BLaER1 (cell line): Measurements from ENCODE around the gene UPF3A.

Experiments used
- H3K27ac ChIP-seq: shearing (Covaris generic); formaldehyde crosslinking; 2 replicates; pipeline ENCODE4 v1.8.1; 2022
- H3K27me3 ChIP-seq: shearing (Covaris generic); formaldehyde crosslinking; 2 replicates; pipeline ENCODE4 v1.8.1; 2022
- H3K36me3 ChIP-seq: shearing (Covaris generic); formaldehyde crosslinking; 2 replicates; pipeline ENCODE4 v1.8.1; 2022
- H3K4me1 ChIP-seq: shearing (Covaris generic); formaldehyde crosslinking; 2 replicates; pipeline ENCODE4 v1.8.1; 2022
- H3K4me2 ChIP-seq: shearing (Covaris generic); formaldehyde crosslinking; 2 replicates; pipeline ENCODE4 v1.8.1; 2022
- H3K4me3 ChIP-seq: shearing (Covaris generic); formaldehyde crosslinking; 2 replicates; pipeline ENCODE4 v1.8.1; 2022
- H3K9ac ChIP-seq: shearing (Covaris generic); formaldehyde crosslinking; 2 replicates; pipeline ENCODE4 v1.8.1; 2022
- H3K9me3 ChIP-seq: shearing (Covaris generic); formaldehyde crosslinking; 2 replicates; pipeline ENCODE4 v1.8.1; 2022
- H4K20me1 ChIP-seq: shearing (Covaris generic); formaldehyde crosslinking; 2 replicates; pipeline ENCODE4 v1.8.1; 2022
- Cebpa-rat ChIP-seq: shearing (Covaris generic); IDR thresholded peaks from 2 replicates; pipeline ENCODE4 v1.8.1; 2022

Gene UPF3A

GRCh38 chr13:114313061-114313860 lies 31.9 kb downstream of the UPF3A start:
- H4K20me1 ChIP-seq, result peaks cover 36% of the 10 kb centered on the region
- H3K27ac ChIP-seq, result peak overlapping the region; percentile 95
- H3K9ac ChIP-seq, result peak overlapping the region; percentile 89
- no peak for TF ChIP-seq Cebpa-rat
- peaks cover 13% of the 10 kb centered on the region; the same call in 1 of the 2 replicates for H3K36me3 ChIP-seq
- peak overlapping the region; percentile 83 for H3K4me3 ChIP-seq
- H3K4me2 ChIP-seq, result peak overlapping the region; percentile 79
- H3K4me1 ChIP-seq, result peaks cover 70% of the 10 kb centered on the region
- no peaks in the 10 kb centered on the region for H3K9me3 ChIP-seq
- no peaks in the 10 kb centered on the region for H3K27me3 ChIP-seq

GRCh38 chr13:114314074-114314912 lies 32.9 kb downstream of the UPF3A start, which contains the start of gene CHAMP1:
Gene CHAMP1, plus strand, starts transcription at chr13:114314503. Its CDS starts 9,340 bp downstream, at chr13:114323843.
- H3K4me3 ChIP-seq, result peak within 1 kb of the TSS; percentile 83
- H3K4me1 ChIP-seq, result peaks cover 80% of the 10 kb centered on the region
- no peak for TF ChIP-seq Cebpa-rat
- H3K36me3 ChIP-seq, result peaks cover 22% of the 10 kb centered on the region
- peak within 1 kb of the TSS; percentile 89 for H3K9ac ChIP-seq
- peak within 1 kb of the TSS; percentile 95 for H3K27ac ChIP-seq
- H3K9me3 ChIP-seq, result no peaks in the 10 kb centered on the region
- H4K20me1 ChIP-seq, result peaks cover 46% of the 10 kb centered on the region
- peak within 1 kb of the TSS; percentile 79 for H3K4me2 ChIP-seq
- no peaks in the 10 kb centered on the region for H3K27me3 ChIP-seq

GRCh38 chr13:114315074-114315785 lies 33.8 kb downstream of the UPF3A start:
- H3K4me1 ChIP-seq, result peaks cover 82% of the 10 kb centered on the region
- no peaks in the 10 kb centered on the region for H3K9me3 ChIP-seq
- peaks cover 56% of the 10 kb centered on the region for H4K20me1 ChIP-seq
- H3K4me3 ChIP-seq, result peak overlapping the region; percentile 83
- H3K27me3 ChIP-seq, result no peaks in the 10 kb centered on the region
- H3K4me2 ChIP-seq, result peak overlapping the region; percentile 79
- peaks cover 32% of the 10 kb centered on the region for H3K36me3 ChIP-seq
- peak overlapping the region; percentile 95 for H3K27ac ChIP-seq
- TF ChIP-seq Cebpa-rat, result no peak
- peak overlapping the region; percentile 89 for H3K9ac ChIP-seq

- H3K9ac ChIP-seq, result no peak overlapping the region
- peaks cover 48% of the 10 kb centered on the region for H3K4me1 ChIP-seq
- H4K20me1 ChIP-seq, result peaks cover 88% of the 10 kb centered on the region
- H3K36me3 ChIP-seq, result peaks cover 65% of the 10 kb centered on the region
- H3K27me3 ChIP-seq, result no peaks in the 10 kb centered on the region
- no peaks in the 10 kb centered on the region for H3K9me3 ChIP-seq
- no peak overlapping the region for H3K4me3 ChIP-seq
- no peak for TF ChIP-seq Cebpa-rat
- H3K4me2 ChIP-seq, result peak overlapping the region; percentile 13; the same call in 1 of the 2 replicates
- no peak overlapping the region for H3K27ac ChIP-seq
These were observed 37.2 kb downstream of the UPF3A start for GRCh38 chr13:114318624-114319023.

- H3K36me3 ChIP-seq, result peaks cover 74% of the 10 kb centered on the region
- H3K9ac ChIP-seq, result no peak overlapping the region
- H4K20me1 ChIP-seq, result peaks cover 90% of the 10 kb centered on the region
These were observed 38.1 kb downstream of the UPF3A start for GRCh38 chr13:114319441-114319913.

GRCh38 chr13:114320065-114320464 lies 38.7 kb downstream of the UPF3A start:
- Histone ChIP-seq H4K20me1 (peaks cover 91% of the 10 kb centered on the region), H3K4me3 (no peak overlapping the region), H3K4me1 (peaks cover 47% of the 10 kb centered on the region), H3K4me2 (no peak overlapping the region), H3K9me3 (no peaks in the 10 kb centered on the region), H3K27me3 (no peaks in the 10 kb centered on the region), H3K36me3 (peaks cover 80% of the 10 kb centered on the region), H3K27ac (no peak overlapping the region), H3K9ac (no peak overlapping the region)
- no peak for TF ChIP-seq Cebpa-rat

More at GRCh38 chr13:114319441-114319913, 38.1 kb downstream of the UPF3A start:
- no peak overlapping the region for H3K4me2 ChIP-seq
- no peak overlapping the region for H3K4me3 ChIP-seq
- no peak overlapping the region for H3K27ac ChIP-seq
- H3K9me3 ChIP-seq, result no peaks in the 10 kb centered on the region
- TF ChIP-seq Cebpa-rat, result no peak
- H3K27me3 ChIP-seq, result no peaks in the 10 kb centered on the region
- peaks cover 45% of the 10 kb centered on the region for H3K4me1 ChIP-seq

- no peak overlapping the region for H3K4me3 ChIP-seq
- H3K9ac ChIP-seq, result no peak overlapping the region
- no peaks in the 10 kb centered on the region for H3K9me3 ChIP-seq
- no peak overlapping the region for H3K27ac ChIP-seq
- peaks cover 91% of the 10 kb centered on the region for H4K20me1 ChIP-seq
- no peak for TF ChIP-seq Cebpa-rat
- peaks cover 92% of the 10 kb centered on the region for H3K36me3 ChIP-seq
- no peak overlapping the region for H3K4me2 ChIP-seq
- H3K27me3 ChIP-seq, result no peaks in the 10 kb centered on the region
- peaks cover 47% of the 10 kb centered on the region for H3K4me1 ChIP-seq
These were observed 39.9 kb downstream of the UPF3A start for GRCh38 chr13:114321256-114321655.

GRCh38 chr13:114323349-114323748 lies 41.9 kb downstream of the UPF3A start:
- H3K4me3 ChIP-seq, result no peak overlapping the region
- H3K27ac ChIP-seq, result no peak overlapping the region
- no peak overlapping the region for H3K9ac ChIP-seq
- TF ChIP-seq Cebpa-rat, result no peak
- peaks cover 33% of the 10 kb centered on the region for H3K4me1 ChIP-seq
- H3K27me3 ChIP-seq, result no peaks in the 10 kb centered on the region
- no peaks in the 10 kb centered on the region for H3K9me3 ChIP-seq
- no peak overlapping the region for H3K4me2 ChIP-seq
- peaks cover 91% of the 10 kb centered on the region for H3K36me3 ChIP-seq
- H4K20me1 ChIP-seq, result peaks cover 88% of the 10 kb centered on the region

- Histone ChIP-seq H3K27me3 (no peaks in the 10 kb centered on the region), H3K4me2 (no peak overlapping the region), H3K36me3 (peaks cover 91% of the 10 kb centered on the region), H4K20me1 (peaks cover 80% of the 10 kb centered on the region), H3K9ac (no peak overlapping the region), H3K4me1 (peaks cover 24% of the 10 kb centered on the region), H3K4me3 (no peak overlapping the region), H3K9me3 (no peaks in the 10 kb centered on the region), H3K27ac (no peak overlapping the region)
- no peak for TF ChIP-seq Cebpa-rat
These were observed 42.9 kb downstream of the UPF3A start for GRCh38 chr13:114324334-114324733.
